ENCODE results near the gene SPATA16.
"Not testable (repeated sequence)": the region's sequence is repeated elsewhere in the genome, so short reads cannot be mapped to it uniquely, and the experiment has no call there.

SPATA16 gene

DNA sequence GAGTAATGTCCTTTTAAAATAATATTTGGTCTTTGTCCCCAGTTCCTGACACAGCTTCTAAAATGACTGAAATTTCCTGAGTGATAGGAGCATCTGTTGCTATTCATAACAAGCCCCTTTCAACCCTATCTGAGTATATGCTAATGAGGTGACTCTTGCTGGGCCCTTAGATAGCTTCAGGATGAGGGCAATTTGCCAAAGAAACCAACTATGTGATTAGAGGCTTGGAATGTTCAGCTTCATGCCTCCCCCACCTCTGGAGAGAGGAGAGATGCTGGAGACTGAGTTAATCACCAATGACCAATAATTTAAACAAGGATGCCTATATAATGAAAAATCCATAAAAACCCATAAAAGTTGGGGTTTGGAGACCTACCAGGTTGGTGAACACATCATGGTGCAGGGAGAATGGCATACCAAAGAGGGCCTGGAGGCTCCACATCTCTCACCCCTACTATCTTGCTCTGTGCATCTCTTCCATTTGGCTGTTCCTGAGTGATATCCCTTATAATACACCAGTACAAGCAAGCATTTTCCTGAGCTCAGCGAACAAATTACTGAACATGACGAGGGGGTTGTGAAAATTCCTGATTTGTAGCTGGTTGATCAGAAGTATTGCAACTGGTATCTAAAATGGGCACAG is 201.3 kb downstream of the SPATA16 start:
- DNase-seq (ENCODE audit: low read depth) = no peak

DNA sequence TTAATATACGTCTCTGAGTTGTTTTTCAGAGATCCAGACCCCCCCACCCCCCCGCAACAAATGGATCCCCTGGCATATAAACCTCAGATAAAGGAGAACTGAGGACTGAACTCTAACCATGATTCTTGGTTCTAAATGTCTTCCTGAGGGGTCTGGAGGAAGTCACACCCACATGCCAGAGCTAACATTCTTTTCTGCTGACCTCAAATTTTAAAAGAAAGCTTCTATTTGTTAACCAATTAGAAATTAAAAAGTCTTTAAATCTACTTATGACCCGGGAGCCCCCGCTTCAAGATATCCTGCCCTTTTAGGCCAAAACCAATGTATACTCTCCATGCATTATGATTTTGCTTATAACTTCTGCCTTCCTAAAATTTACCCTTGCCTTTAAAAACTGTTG is 202.2 kb downstream of the SPATA16 start:
- DNase-seq (ENCODE audit: low read depth) = no peak

DNA sequence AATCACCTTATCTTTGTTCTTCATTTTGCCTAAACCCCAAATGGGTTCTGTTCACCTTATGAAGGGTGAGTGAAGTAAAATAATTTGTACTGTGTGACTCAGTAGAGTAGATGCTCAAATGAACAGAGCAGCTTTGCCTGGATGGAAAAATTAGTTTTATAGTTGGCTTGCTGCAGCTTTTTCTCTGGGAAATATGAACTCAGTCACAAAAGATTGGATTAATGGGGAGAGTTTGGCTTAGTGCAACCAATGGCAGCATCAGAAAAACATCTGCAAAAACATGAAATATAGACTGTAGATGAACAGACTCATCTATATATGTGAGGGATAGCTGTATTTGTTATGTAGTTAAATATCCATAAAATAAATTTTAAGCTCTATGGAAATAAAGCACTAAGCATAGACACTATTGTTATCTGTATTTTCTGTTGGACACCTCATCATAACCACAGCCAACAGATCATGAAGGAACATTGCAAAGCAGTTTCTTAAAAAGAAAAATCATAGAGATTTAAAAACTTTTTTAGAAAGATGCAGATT is 209.2 kb downstream of the SPATA16 start:
- DNase-seq (ENCODE audit: low read depth) = no peak

DNA sequence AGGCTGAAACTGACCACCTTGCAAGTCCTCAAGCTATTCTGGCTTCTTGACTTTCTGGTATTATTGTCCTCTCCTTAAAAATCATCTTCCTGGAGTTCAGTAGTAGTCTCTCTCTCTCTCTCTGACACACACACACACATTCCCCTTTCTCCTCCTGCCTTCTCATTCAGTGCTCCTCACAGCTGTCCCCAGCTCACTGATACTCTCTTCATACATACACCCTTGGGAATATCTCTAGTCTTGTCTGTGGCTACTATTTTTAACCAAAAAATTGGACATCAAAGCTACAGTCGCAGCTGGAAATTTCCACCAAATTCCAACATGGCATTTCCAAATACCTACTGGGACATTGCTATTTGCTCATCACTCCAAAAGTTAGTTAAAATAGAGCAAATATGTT is 211.6 kb downstream of the SPATA16 start:
- DNase-seq (ENCODE audit: low read depth) = no peak

DNA sequence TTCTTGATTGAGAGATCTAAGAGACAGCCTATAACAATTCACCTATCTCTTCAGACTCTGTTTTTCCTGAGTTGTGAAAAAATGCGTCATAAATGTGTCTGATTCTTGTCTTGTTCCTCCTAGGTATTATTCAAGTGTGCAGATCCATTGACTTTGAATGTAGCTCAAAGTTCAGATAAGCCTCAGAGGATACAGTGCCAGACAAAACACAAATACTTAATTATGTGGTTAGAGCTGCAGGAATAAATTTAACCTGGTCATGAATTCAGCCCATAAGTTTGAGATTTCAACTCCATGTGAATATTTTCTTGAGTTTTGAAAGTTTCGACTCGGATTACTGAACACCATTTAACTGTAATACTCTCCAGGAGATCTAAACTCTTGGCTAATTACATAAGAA is 216.5 kb downstream of the SPATA16 start:
- no peak for DNase-seq (ENCODE audit: low read depth)

DNA sequence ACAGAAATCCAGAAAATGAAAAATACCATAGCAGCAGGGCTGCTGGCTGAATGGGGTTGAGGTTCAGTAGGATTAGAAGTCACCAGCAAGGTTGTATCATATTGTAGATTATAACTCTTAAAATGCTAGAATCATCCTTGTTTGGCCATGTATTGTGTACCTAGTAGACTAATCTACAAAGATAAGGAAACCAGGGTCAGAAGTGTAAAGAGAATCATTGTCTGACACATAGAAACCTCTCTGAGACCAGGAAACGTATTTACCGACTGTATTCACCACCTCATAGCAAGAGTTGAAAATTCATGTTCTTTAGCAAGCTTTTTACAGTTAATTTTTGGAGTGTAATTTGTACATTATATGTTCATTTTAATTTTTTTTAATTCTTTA is 221.7 kb downstream of the SPATA16 start:
- no peak for DNase-seq (ENCODE audit: low read depth)

DNA sequence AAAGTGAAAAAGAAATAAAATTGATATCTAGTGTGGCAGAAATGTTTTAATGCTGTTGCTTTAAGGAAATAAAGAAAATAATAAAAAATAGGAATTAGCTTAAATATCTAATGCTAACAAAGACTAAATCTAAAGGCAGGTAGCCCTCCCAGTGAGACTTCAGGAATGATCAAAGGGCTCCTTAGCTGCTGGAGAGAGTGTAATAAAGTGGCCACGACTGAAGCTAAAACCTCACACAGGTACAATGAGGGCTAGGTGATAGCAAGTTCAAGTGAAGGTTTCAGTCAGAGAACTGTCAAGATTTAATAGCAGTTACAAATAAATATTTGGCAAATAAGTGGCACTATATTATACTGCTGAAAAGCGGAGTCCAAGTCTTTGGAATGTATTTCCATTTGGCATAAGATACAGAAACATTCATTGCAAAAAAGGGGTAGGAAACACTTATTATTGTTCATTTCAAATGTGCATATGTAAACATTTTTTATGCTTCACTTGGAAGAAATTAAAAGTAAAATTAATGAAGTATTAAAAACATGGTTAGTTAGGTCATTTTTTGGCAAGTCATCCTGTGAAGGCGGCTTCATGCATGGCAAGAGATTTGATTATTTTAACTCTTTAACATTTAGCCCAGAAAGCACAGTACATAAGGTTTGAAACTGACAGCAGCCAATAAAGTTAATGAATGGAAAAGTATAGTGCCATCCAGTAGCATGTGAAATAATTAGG is 222.3 kb downstream of the SPATA16 start:
- DNase-seq (ENCODE audit: low read depth) = no peak

DNA sequence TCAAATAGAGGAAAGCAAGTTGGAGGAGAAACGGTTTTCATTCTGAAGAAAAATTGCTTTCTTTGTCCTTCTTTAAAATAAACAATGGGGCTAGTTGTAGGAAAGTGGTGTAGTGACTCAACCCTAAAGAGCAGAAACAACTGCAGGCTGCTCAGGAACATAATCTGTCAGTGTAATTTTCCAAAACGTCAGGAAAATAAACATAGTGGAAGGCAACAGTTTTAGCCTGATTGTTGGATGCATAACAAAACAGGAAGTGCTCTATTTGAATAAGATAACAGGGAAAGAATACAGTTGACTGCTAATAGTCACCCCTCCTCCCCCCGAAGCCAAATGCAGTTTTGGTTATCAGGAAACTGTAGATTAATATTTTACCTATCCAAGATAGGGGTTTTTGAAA is 222.9 kb downstream of the SPATA16 start:
- no peak for DNase-seq (ENCODE audit: low read depth)

DNA sequence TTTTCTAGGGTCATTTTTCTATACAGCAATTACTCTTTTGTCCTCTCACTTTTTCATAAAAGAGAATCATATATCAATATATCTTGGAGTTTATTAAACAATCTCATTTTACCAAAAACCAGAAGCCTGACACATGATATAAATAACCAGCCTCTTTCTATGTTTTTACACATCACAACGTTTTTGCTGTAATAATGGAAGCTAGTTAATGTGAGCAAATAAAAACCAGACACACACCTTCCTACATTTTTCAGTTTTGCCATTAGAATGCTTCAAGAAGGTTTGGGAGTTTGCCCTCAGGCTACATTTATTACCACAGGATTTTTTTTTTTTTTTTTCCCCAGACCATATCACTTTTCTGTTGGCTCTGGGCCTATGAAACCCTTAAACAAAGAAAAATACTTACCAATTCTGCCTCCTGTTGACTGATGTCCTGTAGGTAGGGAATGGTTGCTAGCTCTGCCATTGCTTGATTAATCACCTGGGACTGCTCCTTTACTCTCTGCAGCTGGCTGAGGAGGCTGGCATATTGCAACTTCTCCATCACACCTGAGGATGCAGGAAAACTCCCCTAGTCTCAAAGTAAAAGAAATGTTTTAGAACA is 225.0 kb downstream of the SPATA16 start:
- no peak for DNase-seq (ENCODE audit: low read depth)

DNA sequence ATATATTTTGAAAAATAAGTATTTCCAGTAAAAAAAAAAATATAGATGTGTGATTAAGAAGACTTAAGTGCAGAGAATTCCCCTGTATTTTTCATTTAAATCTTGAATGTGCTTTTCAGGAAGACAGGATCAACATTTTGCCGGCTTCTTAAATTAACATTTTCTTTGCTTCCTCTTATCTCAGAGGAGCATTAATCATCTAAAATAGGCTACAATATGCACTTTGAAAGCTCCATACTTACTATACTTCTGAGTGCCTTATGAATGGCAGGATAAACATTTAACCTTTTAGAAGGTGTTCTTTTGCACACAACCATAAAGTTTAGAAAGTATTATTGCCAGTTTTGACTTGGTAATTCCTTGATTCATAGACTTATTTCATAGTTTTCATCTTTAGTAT is 226.2 kb downstream of the SPATA16 start:
- DNase-seq (ENCODE audit: low read depth) = no peak

DNA sequence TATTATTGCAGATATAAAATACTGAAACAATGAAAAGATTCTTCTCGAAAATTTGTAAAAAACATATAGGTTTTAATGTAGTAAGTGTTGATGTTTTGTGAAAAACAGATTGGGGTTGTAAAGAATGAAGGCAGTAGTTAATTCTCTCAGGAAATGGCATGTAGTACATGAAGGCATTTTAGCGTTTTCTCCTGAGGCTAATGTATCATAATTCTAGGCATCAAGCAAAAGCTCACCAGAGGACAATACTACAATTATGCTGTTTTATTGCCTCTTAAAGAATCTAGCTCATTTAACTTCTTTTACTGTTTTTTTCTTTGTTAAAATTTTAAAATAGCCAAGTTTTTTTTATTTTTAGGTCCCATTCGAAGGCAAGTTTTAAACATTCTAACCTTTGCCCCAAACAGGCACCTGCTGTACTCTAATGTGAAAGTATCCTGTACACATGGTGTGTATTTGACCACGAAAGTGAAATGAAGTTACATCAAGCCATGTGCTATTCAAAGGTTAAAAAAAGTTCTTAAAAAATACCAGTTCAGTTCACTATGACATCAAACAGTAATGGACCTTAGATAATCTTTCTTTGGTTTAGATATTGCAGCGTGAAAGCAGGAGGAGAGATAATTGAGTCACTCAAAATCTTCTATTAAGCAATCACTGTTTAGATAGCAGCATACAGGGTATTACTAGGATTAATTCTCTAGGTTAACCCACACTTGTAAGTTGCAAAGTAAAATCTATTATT is 227.0 kb downstream of the SPATA16 start:
- no peak for DNase-seq (ENCODE audit: low read depth)

DNA sequence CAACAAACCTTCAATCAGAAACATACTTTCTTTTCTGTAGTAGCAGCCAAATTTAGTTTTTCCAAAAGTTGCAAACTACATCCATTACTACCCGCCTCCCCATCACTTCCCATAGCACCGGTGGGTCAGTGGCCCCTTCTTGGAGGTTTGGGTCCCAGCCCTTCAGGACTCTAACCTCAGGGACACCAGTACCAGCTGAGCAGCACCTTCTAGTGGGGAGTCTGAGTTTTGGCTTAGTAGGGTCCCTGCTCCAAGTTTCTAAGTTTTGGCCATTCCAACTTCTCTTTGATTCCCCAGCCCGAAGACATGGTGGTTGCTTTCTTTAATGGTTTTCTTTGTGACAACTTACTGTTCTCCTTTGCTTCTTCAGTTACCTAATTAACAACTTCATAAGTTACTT is 229.9 kb downstream of the SPATA16 start:
- DNase-seq (ENCODE audit: low read depth) = no peak

DNA sequence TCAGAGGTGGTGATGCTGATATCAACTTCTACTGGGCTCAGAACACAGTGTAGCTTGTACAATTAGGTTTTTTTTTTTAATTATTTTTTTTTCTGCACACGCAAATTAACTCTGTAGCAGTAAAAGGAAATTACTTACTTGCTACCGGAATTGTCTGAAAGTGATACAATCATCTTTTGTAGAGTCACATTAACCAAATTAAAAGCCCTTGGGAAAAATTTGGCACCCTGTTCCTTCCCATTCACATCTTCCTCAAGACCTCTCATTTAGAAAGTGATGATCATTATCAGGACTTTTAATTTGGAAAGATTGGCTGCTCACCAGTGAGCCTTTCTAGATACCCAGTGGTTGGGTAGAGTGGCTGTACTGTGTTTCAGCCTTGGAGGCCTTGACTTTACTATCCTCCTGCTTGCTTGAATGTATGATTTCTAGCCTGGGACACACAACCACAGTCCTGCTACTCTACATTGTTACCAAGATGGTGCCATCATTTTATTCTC is 232.2 kb downstream of the SPATA16 start:
- DNase-seq (ENCODE audit: low read depth) = no peak

DNA sequence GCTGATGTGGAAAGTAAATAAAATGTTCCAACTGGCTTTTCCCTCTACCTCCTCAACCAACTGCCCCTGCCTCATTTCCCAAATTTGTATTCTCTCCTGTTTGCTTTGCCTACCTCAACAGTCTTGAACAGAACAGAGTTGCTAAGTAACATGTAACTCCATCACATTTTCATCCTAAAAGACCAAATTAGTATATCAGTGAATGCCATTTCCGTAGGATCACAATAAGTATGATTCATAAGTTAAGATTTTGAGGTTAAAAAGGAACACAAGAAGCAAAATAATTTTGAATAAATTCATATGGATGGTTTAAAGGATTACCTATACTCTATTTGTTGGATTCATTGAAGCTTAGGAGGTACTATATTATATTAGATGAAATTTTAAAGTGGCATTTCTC is 235.6 kb downstream of the SPATA16 start:
- no peak for DNase-seq (ENCODE audit: low read depth)

DNA sequence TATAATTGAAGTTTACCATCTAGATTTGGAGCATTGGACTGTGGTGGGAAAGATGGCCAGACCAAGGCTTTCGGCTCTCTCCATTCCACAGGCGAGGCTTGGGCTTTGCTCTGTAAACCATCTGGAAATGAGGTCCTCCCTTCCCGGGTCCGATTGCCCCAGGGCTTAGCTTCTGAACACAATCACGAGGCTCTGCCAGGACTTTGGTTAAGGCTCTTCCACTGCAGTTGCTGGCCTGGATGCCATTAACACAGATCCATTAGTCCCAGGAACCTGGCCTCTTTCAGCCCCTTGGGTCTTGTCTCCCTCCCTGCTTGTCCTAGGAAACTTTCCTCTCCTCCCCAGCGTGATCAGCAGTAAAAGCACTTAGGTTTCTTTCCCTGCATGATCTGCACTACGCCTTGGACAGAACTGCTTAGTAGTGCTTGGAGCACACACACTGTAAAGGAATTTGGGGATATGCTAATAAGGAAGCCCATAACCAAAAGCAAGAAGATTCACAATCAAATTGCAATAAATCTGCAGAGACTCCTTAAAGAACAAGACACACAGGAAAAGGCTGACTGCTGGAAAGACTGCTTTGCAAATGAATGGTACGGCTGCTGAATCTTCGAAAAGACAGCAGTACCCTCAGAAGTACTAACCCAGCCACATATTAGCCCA is 236.2 kb downstream of the SPATA16 start:
- no peak for DNase-seq (ENCODE audit: low read depth)

DNA sequence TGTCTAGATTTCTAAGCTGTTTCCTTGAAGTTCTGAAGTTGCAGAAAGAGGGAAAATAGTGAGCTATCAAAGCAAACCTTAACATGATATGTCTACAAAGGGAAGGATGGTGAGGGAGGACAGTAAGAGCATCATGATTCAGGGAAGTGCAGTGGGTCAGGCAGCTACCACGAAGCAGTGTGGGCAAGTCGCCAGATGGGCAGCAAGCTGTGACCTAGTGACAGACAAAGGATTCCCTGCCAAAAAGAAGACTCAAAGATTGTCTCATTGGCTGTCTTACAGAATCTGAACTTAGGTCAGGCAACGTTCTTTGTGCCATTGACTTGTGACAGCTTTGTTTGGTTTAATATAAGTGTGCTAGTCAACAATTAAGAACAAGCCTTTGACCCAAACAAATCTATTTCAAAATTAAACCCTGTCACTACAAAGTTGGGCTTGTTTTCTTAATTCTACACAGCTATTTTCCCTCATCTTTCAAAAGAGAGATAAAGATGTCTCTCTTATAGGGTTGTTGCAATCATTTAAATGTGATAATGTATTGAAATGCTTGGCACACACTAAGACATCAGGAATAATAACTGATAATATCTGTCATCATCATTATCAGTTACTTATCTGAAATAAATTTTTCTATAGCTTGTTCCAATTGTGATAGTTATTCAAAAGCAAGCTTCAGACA is 237.3 kb downstream of the SPATA16 start:
- DNase-seq (ENCODE audit: low read depth) = no peak

DNA sequence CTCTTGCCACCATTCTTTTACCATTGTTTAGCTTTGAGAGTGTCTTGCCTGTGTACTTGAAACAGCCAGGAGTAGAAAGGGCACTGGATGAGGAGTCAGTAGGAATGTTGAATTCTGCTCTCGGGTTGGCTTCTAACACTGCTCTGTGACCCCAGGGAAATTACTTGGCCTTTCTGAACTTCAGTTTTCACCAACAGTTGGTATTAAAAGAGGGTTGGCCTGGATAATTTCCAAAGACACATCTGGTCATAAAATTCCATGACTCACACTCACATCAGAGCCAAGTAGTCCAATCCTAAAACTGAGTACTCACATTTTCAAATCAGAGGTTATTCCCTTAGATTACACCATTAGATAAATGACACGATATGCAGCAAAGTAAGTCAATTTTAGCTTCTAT is 248.9 kb downstream of the SPATA16 start:
- DNase-seq (ENCODE audit: low read depth) = no peak

DNA sequence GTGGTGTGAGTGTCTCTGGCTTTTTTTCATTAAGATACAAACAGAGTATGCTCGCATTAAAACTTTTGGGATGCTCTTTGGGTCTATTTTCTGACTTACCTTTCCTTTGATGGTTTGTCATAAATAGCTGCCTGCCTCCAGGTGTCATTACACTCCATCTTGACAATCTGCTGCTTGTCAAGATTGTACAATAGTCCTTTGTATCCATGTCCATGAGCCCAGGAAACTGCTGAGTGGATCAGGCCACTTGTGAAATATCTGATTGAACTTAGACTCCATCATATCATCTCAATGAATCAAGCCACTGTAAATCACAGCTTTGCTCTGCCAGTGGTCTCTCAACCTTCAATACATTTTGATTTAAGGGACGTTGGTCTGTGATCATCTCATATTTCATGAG is 255.3 kb downstream of the SPATA16 start:
- DNase-seq (ENCODE audit: low read depth) = no peak

DNA sequence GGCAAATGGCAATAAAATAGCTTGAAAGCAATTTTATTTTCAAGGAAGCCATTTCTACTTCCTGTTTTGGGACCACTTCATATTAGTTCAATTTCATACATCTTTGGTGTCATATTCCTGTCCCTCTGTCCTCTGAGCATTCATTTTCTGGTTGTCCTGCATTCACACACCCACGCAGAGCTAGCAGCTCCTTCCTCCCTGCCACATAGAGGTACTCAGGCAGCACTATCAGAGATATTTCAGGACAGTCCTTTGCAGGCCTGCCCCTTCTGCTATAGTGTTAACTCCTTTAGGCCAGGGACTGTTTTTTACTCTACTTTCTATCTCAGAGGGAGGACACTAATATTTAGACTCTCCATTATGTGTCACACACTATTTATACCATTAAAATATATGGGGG is 258.5 kb downstream of the SPATA16 start:
- DNase-seq (ENCODE audit: low read depth) = no peak

DNA sequence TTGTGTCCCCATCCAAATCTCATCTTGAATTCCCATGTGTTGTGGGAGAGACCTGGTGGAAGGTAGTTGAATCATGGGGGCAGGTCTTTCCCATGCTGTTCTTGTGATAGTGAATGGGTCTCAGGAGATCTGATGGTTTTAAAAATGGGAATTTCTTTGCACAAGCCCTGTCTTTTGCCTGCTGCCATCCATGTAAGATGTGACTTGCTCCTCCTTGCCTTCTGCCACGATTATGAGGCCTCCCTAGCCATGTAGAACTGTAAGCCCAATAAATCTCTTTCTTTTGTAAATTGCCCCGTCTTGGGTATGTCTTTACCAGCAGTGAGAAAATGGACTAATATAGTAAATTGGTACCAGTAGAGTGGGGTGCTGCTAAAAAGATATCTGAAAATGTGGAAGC is 261.7 kb downstream of the SPATA16 start:
- not testable (repeated sequence) for DNase-seq (ENCODE audit: low read depth)

DNA sequence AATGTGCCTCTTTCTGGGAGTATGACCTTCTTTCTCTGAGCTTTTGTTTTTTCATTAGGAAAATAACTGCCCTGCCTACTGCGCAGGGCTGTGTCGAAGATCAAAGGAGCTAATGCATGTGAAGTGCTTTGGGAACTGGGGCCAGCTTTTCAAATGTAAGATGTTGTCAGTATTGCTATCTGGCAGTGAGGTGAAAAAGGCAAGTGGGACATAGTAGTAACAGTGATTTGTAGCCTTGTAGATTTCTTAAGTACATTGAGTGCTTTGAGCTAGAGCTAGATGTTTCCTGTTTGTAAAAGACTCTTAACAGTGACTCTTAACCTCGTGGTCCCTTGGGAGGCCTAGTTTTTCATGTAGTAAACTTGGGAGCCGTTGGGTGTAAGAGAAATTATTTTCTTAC is 264.0 kb downstream of the SPATA16 start:
- DNase-seq (ENCODE audit: low read depth) = no peak
